Fibroblast of lung (primary cell): ENCODE results near the gene RYR2.

ENCODE experiments used
- CTCF ChIP-seq, 2 donors: IDR thresholded peaks in 1 of 2; conservative IDR thresholded peaks in 1 of 2; 1 replicate in 1 of 2; 2 replicates in 1 of 2; pipeline ENCODE4 v1.5.1; 2011 to 2012; ENCODE audit warnings: low read length in 2 of 2, control low read depth in 1 of 2, inconsistent platforms in 1 of 2, low read depth in 1 of 2, mild to moderate bottlenecking in 1 of 2
- EZH2 ChIP-seq: IDR thresholded peaks from 2 replicates; pipeline ENCODE4 v1.5.1; 2012; ENCODE audit warnings: low read length, control low read depth, mild to moderate bottlenecking; ENCODE audit errors: missing control alignments

GRCh38 chr1:237179503-237179902 lies 137.5 kb downstream of the RYR2 start:
- TF ChIP-seq CTCF (conservative IDR thresholded peaks at IDR 0.05 in 1 of 2, IDR thresholded peaks at IDR 0.05 in 1 of 2; ENCODE audit: low read depth in 1 of 2, low read length in 2 of 2) (no peak), EZH2 (no peak)
